Fibroblast of villous mesenchyme (primary cell): ENCODE results near the gene NUDCD3. TPM values are rescaled to one million over a fixed set of nuclear protein-coding genes. Genes with fewer than 3 reads are reported as not detected.

Experiments
- DNase-seq: peaks from one replicate; pipeline ENCODE4 v3.0.0-alpha.2; 2010; ENCODE audit warnings: low read depth
- H3K4me3 ChIP-seq: 2 replicates; pipeline ENCODE4 v1.5.1; 2011; ENCODE audit warnings: low read depth, mild to moderate bottlenecking, low read length
- total RNA-seq: library from RNA; depleted of rRNA; stranded (reverse); fragments of >200 nt; gene quantifications from 2 replicates; pipeline ENCODE4 v1.2.3, GENCODE V29; 2012
- TF ChIP-seq, protein P1 (sequence below): IDR thresholded peaks from 2 replicates; pipeline ENCODE4 v1.5.1; 2012; ENCODE audit warnings: low read depth, mild to moderate bottlenecking, low read length; ENCODE audit not compliant: insufficient read depth

NUDCD3 gene
- total RNA-seq, 1 donor: 62.2 TPM

GRCh38 chr7:44518761-44519160 lies 28.3 kb upstream of the NUDCD3 start:
- H3K4me3 ChIP-seq: no peak overlapping the region
- TF ChIP-seq, protein P1, sequence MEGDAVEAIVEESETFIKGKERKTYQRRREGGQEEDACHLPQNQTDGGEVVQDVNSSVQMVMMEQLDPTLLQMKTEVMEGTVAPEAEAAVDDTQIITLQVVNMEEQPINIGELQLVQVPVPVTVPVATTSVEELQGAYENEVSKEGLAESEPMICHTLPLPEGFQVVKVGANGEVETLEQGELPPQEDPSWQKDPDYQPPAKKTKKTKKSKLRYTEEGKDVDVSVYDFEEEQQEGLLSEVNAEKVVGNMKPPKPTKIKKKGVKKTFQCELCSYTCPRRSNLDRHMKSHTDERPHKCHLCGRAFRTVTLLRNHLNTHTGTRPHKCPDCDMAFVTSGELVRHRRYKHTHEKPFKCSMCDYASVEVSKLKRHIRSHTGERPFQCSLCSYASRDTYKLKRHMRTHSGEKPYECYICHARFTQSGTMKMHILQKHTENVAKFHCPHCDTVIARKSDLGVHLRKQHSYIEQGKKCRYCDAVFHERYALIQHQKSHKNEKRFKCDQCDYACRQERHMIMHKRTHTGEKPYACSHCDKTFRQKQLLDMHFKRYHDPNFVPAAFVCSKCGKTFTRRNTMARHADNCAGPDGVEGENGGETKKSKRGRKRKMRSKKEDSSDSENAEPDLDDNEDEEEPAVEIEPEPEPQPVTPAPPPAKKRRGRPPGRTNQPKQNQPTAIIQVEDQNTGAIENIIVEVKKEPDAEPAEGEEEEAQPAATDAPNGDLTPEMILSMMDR: no peak
- no peak for DNase-seq

- no peak for DNase-seq
- TF ChIP-seq, protein P1: no peak
- H3K4me3 ChIP-seq: no peak overlapping the region
Measured at GRCh38 chr7:44517175-44517574, 26.7 kb upstream of the NUDCD3 start.

DNA sequence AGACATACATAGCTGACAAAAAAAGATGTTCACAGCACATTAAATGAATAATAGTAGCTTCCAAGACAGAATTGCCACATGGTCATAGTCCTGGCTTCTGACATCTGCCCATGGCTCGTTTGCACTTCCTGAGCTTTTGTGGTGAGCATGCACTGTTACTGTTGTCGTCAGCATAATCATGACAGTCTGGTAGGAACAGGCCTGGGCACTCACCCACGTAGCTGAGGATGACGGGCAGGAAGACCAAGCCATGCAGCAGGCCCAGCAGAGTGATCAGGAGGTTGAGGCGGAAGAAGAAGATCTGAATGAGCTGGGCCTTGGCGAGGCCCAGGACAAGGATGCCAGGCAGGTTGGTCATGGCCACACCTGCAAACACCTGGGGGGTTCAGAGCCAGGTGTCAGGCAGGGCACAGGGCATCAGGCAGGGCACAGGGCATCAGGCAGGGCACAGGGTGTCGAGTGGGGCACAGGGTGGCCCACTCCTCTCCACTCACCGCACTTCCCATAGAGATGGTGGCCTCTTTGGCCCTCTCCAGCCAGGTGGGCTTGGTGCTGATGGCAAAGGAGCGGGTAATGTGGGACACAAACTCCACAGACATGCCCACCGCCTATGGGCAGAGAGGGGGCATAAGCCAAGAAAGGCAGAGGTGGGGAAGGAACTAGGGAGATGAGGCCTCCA lies 25.3 kb upstream of the NUDCD3 start:
- H3K4me3 ChIP-seq: no peak overlapping the region
- DNase-seq: no peak
- TF ChIP-seq, protein P1: no peak

- no peak overlapping the region for H3K4me3 ChIP-seq
- TF ChIP-seq, protein P1: no peak
- DNase-seq: no peak
Measured at GRCh38 chr7:44512736-44513135, 22.3 kb upstream of the NUDCD3 start.

GRCh38 chr7:44511863-44512468 lies 21.5 kb upstream of the NUDCD3 start:
- H3K4me3 ChIP-seq: no peak overlapping the region
- TF ChIP-seq, protein P1: no peak

DNA sequence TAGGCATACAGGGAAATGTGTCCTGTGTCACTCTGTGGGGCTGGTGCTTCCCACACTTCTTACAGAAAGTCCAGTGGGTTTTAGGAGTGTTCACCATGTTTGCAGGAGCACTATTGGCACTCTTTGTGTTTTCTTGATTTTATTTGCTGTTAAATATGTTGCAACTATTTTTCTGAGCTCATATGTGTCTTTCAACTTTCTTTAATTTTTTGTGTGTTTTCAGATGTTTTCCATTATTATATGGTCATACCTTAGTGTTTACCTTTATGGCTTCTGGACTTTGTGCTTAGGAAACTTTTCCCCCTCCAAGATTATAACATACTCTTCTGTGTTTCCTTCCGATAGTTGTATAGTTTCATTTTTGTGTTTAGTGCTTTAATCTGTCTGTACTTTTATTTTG lies 20.8 kb upstream of the NUDCD3 start:
- TF ChIP-seq, protein P1: no peak
- no peak for DNase-seq
- no peak overlapping the region for H3K4me3 ChIP-seq

More at GRCh38 chr7:44511863-44512468, 21.5 kb upstream of the NUDCD3 start:
- DNase-seq: no peak
